ENCODE results near the gene DRG1.
"Not testable (repeated sequence)": the region's sequence is repeated elsewhere in the genome, so short reads cannot be mapped to it uniquely, and the experiment has no call there.

DRG1 gene

GRCh38 chr22:31399211-31400022 lies at the start of gene DRG1:
DRG1 (plus strand) TSS chr22:31399604; CDS start chr22:31399684, 80 bp downstream.
- peak; percentile 49 for DNase-seq

DNA sequence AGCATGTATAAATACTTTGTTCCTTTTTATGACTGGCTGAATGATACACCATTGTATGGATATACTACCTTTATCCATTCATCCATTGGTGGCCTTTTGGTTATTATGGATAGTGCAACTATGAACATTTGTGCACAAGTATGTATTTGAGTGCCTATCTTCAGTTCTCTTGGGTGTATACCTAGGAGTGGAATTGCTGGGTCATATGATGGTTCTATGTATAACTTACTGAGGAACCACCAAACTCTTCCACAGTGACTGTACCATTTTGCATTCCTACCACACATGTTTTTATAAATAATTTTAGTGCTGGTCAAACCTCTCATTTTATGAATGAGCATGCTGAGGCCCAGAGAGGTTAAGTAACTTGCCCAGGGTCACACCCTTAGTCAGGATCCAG lies 49.4 kb upstream of the DRG1 start:
- no peak for DNase-seq

DNA sequence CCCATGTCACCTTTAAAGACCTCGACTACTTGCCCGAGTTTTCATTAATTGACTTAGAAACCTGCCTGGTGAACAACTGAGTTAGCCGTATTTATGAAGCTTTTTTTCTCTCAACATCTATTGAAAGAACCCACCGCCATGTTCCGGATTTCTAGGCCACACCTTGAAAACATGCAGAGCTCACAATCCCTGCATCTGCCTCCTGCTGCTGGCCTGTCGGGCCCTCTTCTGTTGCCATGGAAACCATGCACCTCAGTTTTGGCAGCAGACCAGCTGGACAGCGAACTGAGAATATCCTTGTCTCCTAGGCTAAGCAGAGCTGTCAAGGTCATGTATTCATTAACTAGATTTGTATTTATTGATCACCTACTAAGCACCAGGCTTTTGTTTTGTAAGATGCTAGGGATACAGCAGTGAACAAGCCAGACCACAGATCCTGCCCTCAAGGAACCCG lies 49.0 kb upstream of the DRG1 start:
- DNase-seq = no peak

DNA sequence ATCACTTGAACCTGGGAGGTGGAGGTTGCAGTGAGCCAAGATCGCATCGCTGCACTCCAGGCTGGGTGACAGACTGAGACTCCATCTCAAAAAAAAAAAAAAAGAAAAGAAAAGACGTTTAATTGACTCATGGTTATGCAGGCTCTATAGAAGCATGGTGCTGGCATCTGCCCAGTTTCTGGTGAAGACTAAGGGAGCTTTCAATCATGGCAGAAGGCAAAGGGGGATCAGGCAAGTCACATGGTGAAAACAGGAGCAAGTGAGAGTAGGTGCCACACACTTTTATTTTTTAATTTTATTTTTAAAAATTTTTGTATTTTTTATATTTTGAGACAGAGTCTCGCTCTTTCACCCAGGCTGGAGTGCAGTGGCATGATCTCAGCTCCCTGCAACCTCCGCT lies 44.9 kb upstream of the DRG1 start:
- DNase-seq = no peak

- no peak for DNase-seq
Measured at GRCh38 chr22:31360029-31360428, 39.4 kb upstream of the DRG1 start.

DNA sequence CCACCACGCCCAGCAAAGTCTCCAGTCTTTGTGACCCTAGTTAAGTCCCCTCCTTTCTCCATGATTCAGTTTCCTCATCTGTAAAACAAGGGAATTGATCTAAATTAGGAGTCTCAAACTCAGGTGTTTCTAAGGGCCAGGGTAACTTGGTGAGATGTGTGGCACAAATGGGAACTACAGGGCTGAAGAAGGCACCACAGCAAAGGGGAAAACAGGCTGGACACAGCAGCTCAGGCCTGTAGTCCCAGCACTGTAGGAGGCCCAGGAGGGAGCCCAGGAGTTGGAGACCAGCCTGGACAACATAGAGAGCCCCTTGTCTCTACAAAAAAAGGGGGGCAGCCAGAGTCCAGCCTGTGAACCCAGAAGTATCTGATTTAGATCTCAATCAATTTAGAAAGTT lies 37.7 kb upstream of the DRG1 start:
- DNase-seq = no peak

GRCh38 chr22:31363885-31364465 lies 35.4 kb upstream of the DRG1 start:
- DNase-seq = no peak

DNA sequence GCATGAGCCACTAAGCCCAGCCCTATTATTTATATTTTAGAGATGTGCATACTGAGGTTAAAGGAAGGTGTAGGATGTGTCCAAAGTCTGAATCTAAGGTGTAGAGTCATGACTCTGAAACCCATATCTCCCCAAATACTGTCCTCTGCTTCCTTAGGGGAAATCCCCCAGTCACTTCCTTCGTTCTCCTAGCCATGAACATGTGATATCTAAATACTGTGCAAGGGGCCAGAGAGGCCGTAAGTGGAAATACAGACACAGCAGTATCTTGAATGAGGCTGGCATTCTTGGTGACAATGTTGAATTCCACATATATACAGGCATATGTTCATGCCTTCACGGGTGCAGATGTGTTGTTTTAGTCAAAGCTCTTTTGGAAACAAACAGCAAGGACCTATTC lies 32.0 kb upstream of the DRG1 start:
- DNase-seq = no peak

- DNase-seq = no peak
Measured at GRCh38 chr22:31377612-31378011, 21.8 kb upstream of the DRG1 start.

- DNase-seq = no peak
Measured at GRCh38 chr22:31378123-31378522, 21.3 kb upstream of the DRG1 start.

GRCh38 chr22:31378651-31379050 lies 20.8 kb upstream of the DRG1 start:
- not testable (repeated sequence) for DNase-seq

DNA sequence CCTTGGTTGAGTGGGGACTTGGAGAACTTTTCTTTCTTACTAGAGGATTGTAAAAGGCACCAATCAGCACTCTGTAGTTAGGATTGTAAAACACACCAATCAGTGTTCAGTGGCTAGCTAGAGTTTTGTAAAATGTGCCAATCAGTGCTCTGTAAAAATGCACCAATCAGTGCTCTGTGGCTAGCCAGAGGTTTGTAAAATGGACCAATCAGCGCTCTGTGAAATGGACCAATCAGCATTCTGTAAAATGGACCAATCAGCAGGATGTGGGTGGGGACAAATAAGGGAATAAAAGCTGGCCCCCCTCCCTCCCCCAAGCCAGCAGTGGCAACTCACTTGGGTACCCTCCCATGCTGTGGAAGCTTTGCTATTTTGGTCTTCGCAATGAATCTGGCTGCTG lies 5.5 kb upstream of the DRG1 start:
- DNase-seq = no peak

- DNase-seq = no peak
Measured at GRCh38 chr22:31394326-31394725, 5.1 kb upstream of the DRG1 start.

GRCh38 chr22:31398231-31398630 lies 1.2 kb upstream of the DRG1 start:
- no peak for DNase-seq

DNA sequence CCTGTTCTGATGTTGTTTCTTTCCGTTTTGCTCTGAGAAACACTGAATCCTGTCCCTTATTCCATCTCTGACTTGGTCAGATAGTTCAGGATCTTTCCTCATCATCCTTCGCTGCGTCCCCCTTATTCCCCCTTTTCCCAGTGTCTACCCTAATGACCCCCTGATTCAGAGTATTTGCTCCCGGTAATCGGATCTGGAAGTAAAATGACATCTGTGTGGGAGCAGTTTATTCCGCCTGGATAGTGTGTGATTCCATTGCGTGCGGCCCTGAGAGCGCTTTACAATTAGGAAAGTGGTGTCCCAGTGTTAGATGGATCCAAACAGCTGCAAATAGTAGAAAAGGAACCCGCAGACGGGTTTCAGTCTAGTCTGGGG lies 606 bp downstream of the DRG1 start:
- DNase-seq = no peak

- not testable (repeated sequence) for DNase-seq
Measured at GRCh38 chr22:31402350-31402749, 2.9 kb downstream of the DRG1 start.

GRCh38 chr22:31425331-31426050 lies 26.1 kb downstream of the DRG1 start:
- DNase-seq = no peak

DNA sequence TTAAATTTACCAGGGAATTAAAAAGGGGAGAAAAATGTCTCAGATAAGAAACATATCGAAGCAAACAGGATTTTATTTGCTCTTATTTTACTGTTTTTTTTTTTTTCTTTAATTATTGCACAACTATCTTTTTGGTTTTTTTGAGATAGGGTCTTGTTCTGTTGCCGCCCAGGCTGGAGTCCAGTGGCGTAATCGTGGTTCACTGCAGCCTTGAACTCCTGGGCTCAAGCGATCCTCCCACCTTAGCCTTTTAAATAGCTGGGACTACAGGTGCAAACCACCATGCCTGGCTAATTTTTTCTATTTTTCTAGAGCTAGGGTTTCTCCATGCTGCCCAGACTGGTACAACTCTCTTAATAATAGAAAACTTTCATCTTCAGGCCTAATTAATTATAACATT lies 32.5 kb downstream of the DRG1 start:
- no peak for DNase-seq

GRCh38 chr22:31436132-31436531 lies 36.7 kb downstream of the DRG1 start:
- no peak for DNase-seq

DNA sequence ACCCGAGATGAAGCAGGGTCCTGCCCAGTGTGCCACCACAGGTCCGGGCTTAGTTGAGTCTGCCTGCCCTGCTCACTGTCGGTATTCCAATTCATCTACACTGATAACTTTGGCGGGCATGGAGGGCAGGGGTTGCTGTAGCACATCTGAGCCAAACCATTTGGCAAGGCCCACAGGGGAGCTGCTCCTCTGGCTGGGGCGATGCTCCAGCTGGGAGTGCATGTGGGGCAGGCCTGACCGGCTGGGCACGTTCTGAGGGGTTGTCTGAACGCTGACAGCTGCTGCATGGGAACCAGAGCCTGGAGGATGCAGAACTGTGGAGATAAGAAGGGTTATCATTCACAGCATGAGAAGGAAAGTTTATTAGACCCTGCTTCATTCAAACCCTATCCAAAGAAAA lies 40.4 kb downstream of the DRG1 start:
- DNase-seq = no peak

DNA sequence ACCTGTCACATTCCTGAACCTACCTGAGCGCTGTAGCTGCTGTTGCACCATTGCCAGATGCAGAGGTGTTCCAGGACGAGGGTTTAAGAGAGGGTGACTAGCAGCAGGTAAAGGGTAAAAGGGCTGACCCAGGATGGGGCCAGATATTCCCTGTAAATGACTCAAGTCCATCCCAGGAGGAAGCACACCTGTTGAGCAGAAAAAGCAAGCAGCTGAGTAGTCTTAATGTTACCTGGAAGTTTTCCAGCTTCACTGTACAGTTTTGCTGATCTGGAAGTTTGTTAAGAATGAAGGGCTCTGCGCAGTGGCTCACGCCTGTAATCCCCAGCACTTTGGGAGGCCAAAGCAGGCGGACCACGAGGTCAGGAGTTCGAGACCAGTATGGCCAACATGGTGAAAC lies 41.3 kb downstream of the DRG1 start:
- DNase-seq = no peak

DNA sequence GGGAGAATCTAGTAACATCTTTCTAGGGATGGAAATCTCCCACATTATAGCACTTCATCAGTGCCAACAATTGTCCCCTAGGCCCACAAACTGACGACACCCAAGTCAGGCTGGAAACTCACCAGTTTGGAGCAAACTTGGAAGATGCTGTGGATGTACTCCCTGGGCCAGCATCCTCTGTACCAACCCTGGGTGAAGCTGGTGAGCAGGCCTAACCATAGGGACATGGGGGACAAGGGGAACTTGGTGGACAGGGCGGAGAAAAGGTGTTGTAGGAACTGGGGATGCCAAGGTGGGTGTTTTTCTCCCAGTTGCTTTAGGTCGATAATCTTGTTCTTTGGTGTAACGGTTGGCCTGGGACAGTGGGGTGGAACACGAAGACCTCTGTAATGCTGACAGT lies 42.2 kb downstream of the DRG1 start:
- no peak for DNase-seq

DNA sequence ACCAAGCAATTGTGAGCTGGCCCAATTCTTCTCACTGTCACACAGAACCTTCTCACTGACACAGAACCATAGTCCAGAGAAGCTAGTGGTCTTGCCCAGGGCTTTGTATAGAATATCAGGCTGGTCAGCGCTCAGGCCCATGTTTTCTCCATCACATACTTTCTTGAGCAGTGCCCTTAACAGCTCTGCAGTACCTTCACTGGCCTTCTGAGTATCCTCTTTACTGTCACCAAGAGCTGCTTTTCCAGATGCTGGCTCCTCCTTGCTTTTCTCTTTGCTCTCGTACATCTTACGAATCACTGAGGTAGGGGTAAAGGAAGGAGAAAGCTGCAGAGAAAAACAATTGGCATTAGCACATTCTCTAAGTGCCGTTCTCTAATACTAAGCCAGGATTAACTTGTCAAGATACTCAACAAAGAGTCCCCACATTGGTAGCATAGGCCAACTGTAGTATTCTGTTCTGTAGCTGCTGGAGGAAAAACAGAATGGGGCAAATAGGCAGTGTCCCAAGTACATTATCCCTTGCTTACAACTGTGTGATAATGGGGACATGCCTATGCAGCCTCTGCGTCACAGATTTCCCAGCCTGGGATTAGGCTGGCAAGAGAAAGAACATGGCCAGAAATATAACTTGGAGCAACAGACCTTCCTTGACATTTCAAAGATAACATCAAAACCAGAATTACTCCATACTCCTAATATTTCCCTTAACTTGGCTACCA lies 43.5 kb downstream of the DRG1 start:
- DNase-seq = no peak
